Large intestine (tissue), 12 donors: Measurements from ENCODE around the gene CREB3. TPM values are rescaled to one million over a fixed set of nuclear protein-coding genes. Genes with fewer than 3 reads are reported as not detected.
A peak's percentile ranks its signal among the peaks of the same experiment; 100 is the strongest.

ENCODE experiments used
- DNase-seq, 2 donors: peaks; one replicate each; pipeline versions ENCODE4 v3.0.0 to v3.0.0-alpha.2; 2013
- H3K27ac ChIP-seq: one replicate; pipeline ENCODE4 v1.5.1; 2013; ENCODE audit warnings: low read length
- H3K27me3 ChIP-seq: 2 replicates; pipeline ENCODE4 v1.6.1; 2013; ENCODE audit warnings: low read length; ENCODE audit not compliant: control insufficient read depth, insufficient read depth
- H3K36me3 ChIP-seq: 2 replicates; pipeline ENCODE4 v1.6.1; 2013; ENCODE audit warnings: low read length; ENCODE audit not compliant: control insufficient read depth, insufficient read depth
- H3K4me1 ChIP-seq: one replicate; pipeline ENCODE4 v1.6.1; 2013; ENCODE audit warnings: low read length; ENCODE audit not compliant: control insufficient read depth, insufficient read depth
- H3K4me3 ChIP-seq: one replicate; pipeline ENCODE4 v1.5.1; 2013; ENCODE audit warnings: low read length
- H3K9me3 ChIP-seq: one replicate; pipeline ENCODE4 v1.6.1; 2013; ENCODE audit warnings: mild to moderate bottlenecking, low read depth, low read length, moderate library complexity; ENCODE audit not compliant: control insufficient read depth
- WGBS: methylation state at CpG from one replicate; pipeline ENCODE4 v1.1.5; 2013; ENCODE audit warnings: low lambda C conversion rate; ENCODE audit not compliant: insufficient coverage; 5-methylcytosine and 5-hydroxymethylcytosine counted together
- long read RNA-seq, 11 donors: transcript quantifications; one replicate each; lab custom pipeline, GENCODE V29; 2026
- polyA plus RNA-seq: library from polyadenylated mRNA; unstranded; fragments of 120-200 nt; gene quantifications from one replicate; pipeline ENCODE4 v1.2.1, GENCODE V29; 2013

Gene CREB3, protein sequence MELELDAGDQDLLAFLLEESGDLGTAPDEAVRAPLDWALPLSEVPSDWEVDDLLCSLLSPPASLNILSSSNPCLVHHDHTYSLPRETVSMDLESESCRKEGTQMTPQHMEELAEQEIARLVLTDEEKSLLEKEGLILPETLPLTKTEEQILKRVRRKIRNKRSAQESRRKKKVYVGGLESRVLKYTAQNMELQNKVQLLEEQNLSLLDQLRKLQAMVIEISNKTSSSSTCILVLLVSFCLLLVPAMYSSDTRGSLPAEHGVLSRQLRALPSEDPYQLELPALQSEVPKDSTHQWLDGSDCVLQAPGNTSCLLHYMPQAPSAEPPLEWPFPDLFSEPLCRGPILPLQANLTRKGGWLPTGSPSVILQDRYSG
- 25.4 TPM for polyA plus RNA-seq
- long read RNA-seq, donor 1, transcript CREB3-201 (9 exons, 1,832 nt), result major isoform, 11 of 11 reads
- long read RNA-seq, donor 1, partial matches to known transcripts, result 0 of 11 reads
- long read RNA-seq, donor 1, other reads (novel, unspliced or antisense), result 0 of 11 reads
- long read RNA-seq, donor 2, transcript CREB3-201 (9 exons, 1,832 nt), result major isoform, 17 of 18 reads
- long read RNA-seq, donor 2, partial matches to known transcripts, result 0 of 18 reads
- long read RNA-seq, donor 2, other reads (novel, unspliced or antisense), result 0 of 18 reads
- long read RNA-seq, donor 3, result 0 reads
- long read RNA-seq, donor 4, partial matches to known transcripts, result 6 of 6 reads
- long read RNA-seq, donor 4, other reads (novel, unspliced or antisense), result 0 of 6 reads
- long read RNA-seq, donor 5, transcript CREB3-201 (9 exons, 1,832 nt), result major isoform, 11 of 11 reads
- long read RNA-seq, donor 5, partial matches to known transcripts, result 0 of 11 reads
- long read RNA-seq, donor 5, other reads (novel, unspliced or antisense), result 0 of 11 reads
- long read RNA-seq, donor 6, transcript CREB3-201 (9 exons, 1,832 nt), result major isoform, 13 of 25 reads
- long read RNA-seq, donor 6, partial matches to known transcripts, result 7 of 25 reads
- long read RNA-seq, donor 6, other reads (novel, unspliced or antisense), result 5 of 25 reads
- long read RNA-seq, donor 7, transcript CREB3-201 (9 exons, 1,832 nt), result major isoform, 10 of 15 reads
- long read RNA-seq, donor 7, partial matches to known transcripts, result 5 of 15 reads
- long read RNA-seq, donor 7, other reads (novel, unspliced or antisense), result 0 of 15 reads
- long read RNA-seq, donor 8, transcript CREB3-201 (9 exons, 1,832 nt), result major isoform, 19 of 46 reads
- long read RNA-seq, donor 8, partial matches to known transcripts, result 27 of 46 reads
- long read RNA-seq, donor 8, other reads (novel, unspliced or antisense), result 0 of 46 reads
- long read RNA-seq, donor 9, transcript CREB3-201 (9 exons, 1,832 nt), result major isoform, 12 of 20 reads
- long read RNA-seq, donor 9, partial matches to known transcripts, result 7 of 20 reads
- long read RNA-seq, donor 9, other reads (novel, unspliced or antisense), result 0 of 20 reads
- long read RNA-seq, donor 10, transcript CREB3-201 (9 exons, 1,832 nt), result major isoform, 15 of 15 reads
- long read RNA-seq, donor 10, partial matches to known transcripts, result 0 of 15 reads
- long read RNA-seq, donor 10, other reads (novel, unspliced or antisense), result 0 of 15 reads
- long read RNA-seq, donor 11, transcript CREB3-201 (9 exons, 1,832 nt), result major isoform, 6 of 6 reads
- long read RNA-seq, donor 11, partial matches to known transcripts, result 0 of 6 reads
- long read RNA-seq, donor 11, other reads (novel, unspliced or antisense), result 0 of 6 reads

DNA sequence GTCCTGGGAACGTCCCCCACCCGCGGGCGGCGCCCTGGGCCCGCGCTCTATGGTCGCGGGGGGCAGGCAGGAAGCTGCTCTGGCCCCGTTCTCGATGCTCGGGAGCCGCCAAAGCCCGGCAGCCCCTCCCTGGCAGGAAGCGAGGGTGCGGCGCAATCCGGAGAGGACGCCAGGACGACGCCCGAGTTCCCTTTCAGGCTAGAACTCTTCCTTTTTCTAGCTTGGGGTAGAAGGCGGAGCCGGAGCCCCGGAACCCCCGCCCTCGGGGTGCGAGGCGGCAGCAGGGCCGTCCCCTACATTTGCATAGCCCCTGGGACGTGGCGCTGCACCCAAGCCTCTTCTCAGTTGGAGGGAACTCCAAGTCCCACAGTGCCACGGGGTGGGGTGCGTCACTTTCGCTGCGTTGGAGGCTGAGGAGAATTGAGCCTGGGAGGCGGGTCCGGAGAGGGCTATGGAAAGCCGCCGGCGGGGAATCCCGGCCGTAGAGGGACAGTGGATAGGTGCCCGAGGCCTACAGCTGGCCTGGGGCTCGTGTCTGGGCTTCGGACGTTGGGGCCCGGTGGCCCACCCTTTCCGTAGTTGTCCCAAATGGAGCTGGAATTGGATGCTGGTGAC lies at the start of gene CREB3, which contains the start of gene TLN1:
Gene CREB3, plus strand, starts transcription at position 482 of the 615 bp plus-strand sequence. Its CDS starts 107 bp downstream, at position 589.
Gene TLN1, minus strand, starts transcription at position 11 of the 615 bp plus-strand sequence. CDS start 6,501 bp downstream, outside the sequence.
- Histone ChIP-seq H3K27ac (peak within 1 kb of the TSS; percentile 93), H3K4me1 (peaks cover 42% of the 10 kb centered on the region)
- peak; percentile 98 to 100 for DNase-seq

DNA sequence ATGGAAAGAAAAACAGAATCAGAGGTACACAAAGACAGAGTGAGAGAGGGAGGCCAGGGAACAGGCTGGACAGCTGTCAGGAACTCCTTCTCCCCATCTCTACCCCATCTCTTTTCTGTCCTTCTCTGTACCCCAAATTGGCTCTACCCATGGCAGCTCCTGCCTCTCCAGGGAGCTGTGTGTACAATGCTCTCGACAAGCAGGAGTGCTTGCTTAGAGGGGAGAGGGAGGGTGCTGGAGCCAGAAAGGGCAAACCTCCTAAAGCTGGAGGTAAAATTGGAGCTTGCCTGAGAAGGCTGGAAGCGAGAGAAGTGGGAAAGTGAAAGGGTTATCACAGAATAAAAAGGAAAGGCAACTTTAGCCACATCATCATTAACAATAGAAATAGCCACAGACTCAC lies 49.1 kb upstream of the CREB3 start:
- Histone ChIP-seq H3K27ac (no peak overlapping the region), H3K4me1 (peaks cover 2% of the 10 kb centered on the region)
- no CpG with 5 or more reads among the region's 2 CpGs for WGBS

More for the DNA sequence above, at the start of gene CREB3, which contains the start of gene TLN1:
- Histone ChIP-seq H3K36me3 (peaks cover 27% of the 10 kb centered on the region), H3K9me3 (no peaks in the 10 kb centered on the region), H3K27me3 (no peaks in the 10 kb centered on the region), H3K4me3 (peak within 1 kb of the TSS; percentile 69)
- no CpG with 5 or more reads among the region's 49 CpGs for WGBS

DNA sequence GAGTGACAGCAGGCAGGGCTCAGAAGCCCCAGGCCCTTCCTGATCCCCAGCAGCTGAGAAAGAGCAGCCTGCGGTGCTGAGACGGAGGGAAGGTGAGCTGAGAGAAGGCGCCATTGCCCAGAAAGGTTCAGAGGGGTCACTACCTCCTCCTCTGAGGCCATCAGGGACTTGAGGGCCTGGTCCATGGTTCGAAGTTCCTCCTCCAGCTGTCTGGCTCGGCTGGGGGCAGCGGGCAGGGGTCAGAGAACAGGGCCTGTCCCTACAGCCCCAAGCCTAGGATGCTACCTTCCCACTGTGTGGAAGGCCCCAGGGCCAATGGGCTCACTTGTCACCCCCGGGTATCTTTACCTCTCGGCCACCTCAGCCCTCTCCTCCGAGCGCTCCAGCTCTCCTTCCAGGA lies 47.5 kb upstream of the CREB3 start:
- Histone ChIP-seq H3K4me3 (no peak overlapping the region), H3K4me1 (peaks cover 10% of the 10 kb centered on the region), H3K36me3 (peaks cover 38% of the 10 kb centered on the region), H3K27ac (no peak overlapping the region), H3K27me3 (no peaks in the 10 kb centered on the region), H3K9me3 (peaks cover 9% of the 10 kb centered on the region)
- no peak for DNase-seq
- WGBS, result no CpG with 5 or more reads among the region's 10 CpGs

More for the DNA sequence above, 49.1 kb upstream of the CREB3 start:
- H3K36me3 ChIP-seq, result peaks cover 38% of the 10 kb centered on the region
- no peaks in the 10 kb centered on the region for H3K27me3 ChIP-seq
- H3K4me3 ChIP-seq, result no peak overlapping the region
- no peak for DNase-seq
- H3K9me3 ChIP-seq, result peaks cover 6% of the 10 kb centered on the region

DNA sequence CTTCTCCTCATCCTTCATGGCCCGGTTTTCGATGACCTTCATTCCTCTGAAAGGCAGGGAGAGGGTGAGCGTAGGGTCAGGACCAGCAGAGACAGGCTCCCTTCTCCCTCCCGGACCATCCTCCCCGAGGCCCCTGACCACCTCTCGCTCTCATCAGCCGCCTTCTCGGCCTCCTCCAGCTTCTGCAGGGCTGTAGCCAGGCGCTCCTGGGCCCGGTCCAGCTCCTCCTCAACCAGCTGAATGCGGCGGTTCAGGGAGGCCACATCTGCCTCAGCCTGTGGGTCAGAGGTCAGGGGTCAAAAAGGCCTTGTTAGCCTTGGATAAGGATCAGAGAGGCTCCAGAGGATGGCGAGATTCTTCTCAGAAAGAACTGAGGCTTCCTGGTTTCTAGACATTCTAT lies 47.0 kb upstream of the CREB3 start:
- WGBS, result no CpG with 5 or more reads among the region's 13 CpGs
- no peak overlapping the region for H3K4me3 ChIP-seq
- H3K27me3 ChIP-seq, result peaks cover 2% of the 10 kb centered on the region
- H3K27ac ChIP-seq, result no peak overlapping the region
- H3K36me3 ChIP-seq, result peaks cover 38% of the 10 kb centered on the region
- H3K9me3 ChIP-seq, result peaks cover 9% of the 10 kb centered on the region
- no peak for DNase-seq
- H3K4me1 ChIP-seq, result peaks cover 13% of the 10 kb centered on the region

DNA sequence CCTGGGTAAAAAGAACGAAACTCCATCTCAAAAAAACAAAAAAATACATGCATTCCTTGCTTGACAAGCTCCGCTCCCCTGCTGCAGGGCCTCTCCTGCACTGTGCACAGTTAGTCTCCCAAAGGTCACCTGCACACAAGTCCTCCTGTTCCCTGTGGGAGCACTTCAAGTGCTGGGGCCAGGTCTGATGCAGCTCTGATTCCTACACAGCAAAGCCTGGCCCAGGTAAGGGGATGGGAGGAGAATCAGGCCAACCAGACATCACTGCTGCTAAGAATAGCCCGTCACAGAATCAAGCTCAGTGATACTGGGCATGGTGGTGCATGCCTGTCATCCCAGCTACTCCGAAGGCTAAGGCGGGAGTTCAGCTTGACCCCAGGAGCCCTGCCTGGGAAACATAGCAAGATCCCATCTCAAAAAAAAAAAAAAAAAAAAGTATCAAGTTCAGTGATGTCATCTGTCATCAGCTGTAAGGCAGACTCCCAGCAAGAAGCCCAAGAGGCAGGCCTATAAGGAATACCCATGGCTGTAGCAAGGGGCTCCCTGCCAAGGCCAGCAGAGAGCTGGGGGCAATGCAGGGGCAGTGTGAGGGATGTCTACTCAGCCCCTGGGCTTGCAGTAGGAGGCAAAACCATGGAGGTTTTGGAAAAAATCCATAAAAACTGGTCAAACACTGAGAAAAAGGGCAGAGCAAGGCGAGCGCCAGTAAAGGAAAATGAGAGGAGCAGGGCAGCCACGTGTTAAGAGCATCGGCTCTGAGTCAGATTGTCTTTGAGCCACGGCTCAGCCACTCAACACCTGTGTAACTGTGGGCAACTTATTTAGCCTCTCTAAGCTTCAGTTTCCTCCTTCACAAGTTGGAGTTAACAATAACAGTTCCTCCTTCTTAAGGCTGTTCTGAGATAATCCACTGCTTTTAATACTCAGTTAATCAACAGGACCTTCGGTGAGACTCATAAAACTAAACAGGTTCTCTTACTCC lies 46.0 kb upstream of the CREB3 start:
- DNase-seq, result no peak
- Histone ChIP-seq H3K9me3 (peaks cover 9% of the 10 kb centered on the region), H3K4me3 (peak overlapping the region; percentile 13), H3K4me1 (peaks cover 17% of the 10 kb centered on the region), H3K36me3 (peaks cover 38% of the 10 kb centered on the region), H3K27me3 (peaks cover 2% of the 10 kb centered on the region), H3K27ac (no peak overlapping the region)
- 100% methylated on average over 1 of the region's 11 CpGs for WGBS

DNA sequence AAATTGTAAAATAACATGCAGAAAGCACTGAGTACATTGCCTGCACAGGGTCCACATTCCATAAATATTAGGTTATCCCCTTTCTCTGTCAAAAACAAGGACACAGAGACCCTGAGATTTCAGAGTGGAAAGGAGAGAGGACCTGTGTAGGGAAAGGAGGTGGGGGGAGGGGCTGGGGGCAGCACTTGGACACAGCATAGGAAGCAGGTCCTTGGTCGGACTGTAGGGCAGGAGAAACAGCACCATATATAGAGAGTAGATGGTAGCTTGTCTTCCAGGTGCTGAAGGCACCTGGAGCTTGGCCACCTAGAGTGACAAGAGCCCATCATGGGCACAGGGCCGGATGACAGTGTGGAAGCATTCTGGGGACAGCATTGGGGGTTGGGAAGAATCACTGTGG lies 45.2 kb upstream of the CREB3 start:
- peak overlapping the region; percentile 3 for H3K4me3 ChIP-seq
- peaks cover 9% of the 10 kb centered on the region for H3K9me3 ChIP-seq
- peaks cover 17% of the 10 kb centered on the region for H3K4me1 ChIP-seq
- WGBS, result no CpG with 5 or more reads among the region's 2 CpGs
- peaks cover 2% of the 10 kb centered on the region for H3K27me3 ChIP-seq
- H3K27ac ChIP-seq, result peak overlapping the region; percentile 8
- H3K36me3 ChIP-seq, result peaks cover 33% of the 10 kb centered on the region
- DNase-seq, result no peak

DNA sequence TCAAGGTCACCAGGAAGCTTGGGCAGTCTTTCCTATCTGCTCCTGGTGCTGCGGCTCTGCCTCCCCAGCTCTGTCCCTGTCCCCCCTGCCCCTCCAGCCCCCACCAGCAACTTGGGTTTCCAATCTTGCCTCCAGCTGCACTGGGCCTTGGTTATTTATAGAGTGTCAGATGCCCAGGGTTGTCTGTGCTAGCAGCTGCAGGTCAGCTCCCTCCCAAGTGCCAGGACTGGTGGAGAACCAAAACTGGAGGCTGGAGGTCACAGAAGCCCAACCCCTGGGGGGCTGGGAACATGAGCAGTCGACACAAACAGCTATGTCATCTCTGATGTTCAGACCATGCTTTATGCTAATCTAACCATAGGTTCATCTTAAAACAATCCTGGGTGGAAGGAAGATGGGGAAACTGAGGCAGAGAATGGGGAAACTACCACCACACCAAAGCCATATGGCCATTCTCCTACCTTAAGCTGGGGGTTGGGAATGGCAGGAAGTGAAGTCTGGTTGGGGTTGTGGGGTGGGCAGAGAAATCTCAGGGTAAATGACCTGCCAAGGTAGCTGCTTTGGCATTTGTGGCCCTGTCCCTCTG lies 44.4 kb upstream of the CREB3 start:
- peaks cover 9% of the 10 kb centered on the region for H3K9me3 ChIP-seq
- no peak for DNase-seq
- peaks cover 17% of the 10 kb centered on the region for H3K4me1 ChIP-seq
- WGBS, result no CpG with 5 or more reads among the region's 2 CpGs
- peaks cover 26% of the 10 kb centered on the region for H3K36me3 ChIP-seq
- H3K4me3 ChIP-seq, result peak overlapping the region; percentile 78
- H3K27ac ChIP-seq, result peak overlapping the region; percentile 34
- H3K27me3 ChIP-seq, result peaks cover 2% of the 10 kb centered on the region
